NCI-H146 treated with DMSO at 0.1 percent for 48 hours (cell line): ENCODE results near the gene OLFML2B.

Experiments
- DNase-seq: peaks from one replicate; lab custom pipeline; 2025; ENCODE audit not compliant: unreplicated experiment; lab: John Stamatoyannopoulos, UW

OLFML2B gene

DNA sequence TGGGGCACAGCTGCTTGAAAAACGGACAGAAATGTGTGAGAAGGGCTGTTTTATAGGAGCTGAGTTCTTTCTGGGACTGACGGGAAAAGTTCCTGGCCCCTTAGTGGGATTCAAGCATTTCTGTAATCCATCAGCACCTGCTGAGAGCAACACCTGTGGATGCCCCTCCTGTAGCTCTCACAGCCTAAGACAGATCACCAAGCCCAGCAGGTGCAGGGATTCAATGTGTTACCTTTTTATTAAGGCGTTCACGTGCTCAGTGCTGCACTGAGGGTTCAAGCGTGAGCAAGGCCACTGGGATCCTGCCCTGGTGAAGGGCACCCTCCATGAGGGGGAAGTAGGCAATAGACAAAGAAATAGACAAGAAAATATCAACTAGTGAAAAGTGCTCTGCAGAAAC is 14.9 kb downstream of the OLFML2B start:
- DNase-seq, result peak; percentile 7

DNA sequence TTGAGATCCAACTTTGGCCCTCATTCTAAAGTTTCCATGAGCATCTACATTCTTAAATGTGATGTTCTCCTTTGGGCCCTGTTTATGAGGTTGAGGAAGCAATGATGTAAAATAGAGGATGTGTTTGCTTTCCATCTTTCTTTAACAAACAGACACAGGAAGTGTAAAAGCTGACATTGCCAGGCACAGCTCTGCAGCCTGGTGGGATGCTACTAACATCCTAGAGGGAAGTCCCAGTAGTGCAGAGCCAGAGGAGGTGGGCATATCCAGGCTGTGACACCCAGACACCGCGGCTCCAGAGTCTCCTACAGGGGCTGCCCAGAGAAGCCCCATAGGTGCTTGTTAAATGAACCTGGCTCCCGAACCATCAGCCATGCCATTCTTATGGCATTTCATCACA is 16.2 kb downstream of the OLFML2B start:
- no peak for DNase-seq

DNA sequence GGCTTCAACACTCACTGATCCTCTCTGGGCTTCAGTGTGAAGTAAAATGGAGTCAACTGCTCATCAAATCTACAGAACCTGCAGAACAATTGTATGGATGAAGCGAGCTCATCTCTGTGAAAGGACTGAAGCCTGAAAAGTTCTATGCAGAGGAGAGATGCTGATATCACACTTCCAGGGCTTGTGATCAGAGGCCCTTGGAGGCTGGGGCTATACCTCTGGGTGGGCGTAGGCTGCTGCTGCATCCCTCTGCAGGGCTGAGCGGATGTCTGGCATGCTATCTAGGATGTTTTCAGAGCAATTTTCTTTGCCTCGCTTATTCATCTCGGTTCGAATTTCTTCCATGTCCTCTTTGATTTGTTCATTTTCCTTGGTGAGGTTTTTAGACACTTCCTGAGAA is 17.6 kb downstream of the OLFML2B start:
- no peak for DNase-seq

DNA sequence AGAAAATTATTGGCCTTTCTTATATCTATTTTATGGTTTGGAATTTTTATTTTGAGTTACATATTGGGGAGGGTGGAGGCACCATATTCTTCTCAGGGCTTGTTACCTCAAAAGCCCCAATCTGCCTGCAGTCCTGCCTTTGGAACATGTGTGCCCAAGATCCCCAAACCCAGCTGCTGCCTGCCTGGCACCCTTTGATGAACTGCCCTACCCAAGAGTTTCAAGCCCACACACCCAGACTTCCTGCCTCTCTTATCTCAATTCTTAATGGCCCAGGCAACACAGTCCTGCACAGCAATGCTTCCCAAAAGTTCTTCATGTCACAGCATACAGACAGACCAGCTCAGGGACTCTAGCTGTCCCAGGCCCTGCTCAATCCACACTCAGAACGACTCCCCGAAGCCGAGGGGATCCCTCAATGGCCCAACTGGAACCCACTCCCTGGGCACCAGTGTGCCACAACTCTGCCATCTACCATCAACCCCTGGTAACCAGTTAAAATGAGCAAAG is 19.2 kb downstream of the OLFML2B start:
- no peak for DNase-seq

DNA sequence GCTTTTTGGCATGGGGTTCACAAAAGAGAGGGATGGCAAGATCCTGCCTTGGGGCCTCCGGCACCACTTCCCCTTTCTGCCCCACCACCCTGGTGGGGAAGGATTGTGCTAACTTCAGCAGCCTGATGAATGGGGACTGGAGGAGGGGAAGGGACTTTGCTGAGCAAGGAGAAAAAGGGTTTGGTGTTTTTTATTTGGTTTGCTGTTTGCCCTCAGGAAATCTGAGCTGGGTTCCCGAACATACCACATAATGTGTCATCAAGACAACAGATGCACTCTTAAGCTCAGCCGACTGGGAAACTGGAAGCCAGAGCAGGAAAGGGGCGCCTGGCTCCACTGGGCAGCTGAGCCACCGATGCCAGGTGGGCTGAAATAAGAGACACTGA is 19.8 kb downstream of the OLFML2B start:
- DNase-seq, result no peak

DNA sequence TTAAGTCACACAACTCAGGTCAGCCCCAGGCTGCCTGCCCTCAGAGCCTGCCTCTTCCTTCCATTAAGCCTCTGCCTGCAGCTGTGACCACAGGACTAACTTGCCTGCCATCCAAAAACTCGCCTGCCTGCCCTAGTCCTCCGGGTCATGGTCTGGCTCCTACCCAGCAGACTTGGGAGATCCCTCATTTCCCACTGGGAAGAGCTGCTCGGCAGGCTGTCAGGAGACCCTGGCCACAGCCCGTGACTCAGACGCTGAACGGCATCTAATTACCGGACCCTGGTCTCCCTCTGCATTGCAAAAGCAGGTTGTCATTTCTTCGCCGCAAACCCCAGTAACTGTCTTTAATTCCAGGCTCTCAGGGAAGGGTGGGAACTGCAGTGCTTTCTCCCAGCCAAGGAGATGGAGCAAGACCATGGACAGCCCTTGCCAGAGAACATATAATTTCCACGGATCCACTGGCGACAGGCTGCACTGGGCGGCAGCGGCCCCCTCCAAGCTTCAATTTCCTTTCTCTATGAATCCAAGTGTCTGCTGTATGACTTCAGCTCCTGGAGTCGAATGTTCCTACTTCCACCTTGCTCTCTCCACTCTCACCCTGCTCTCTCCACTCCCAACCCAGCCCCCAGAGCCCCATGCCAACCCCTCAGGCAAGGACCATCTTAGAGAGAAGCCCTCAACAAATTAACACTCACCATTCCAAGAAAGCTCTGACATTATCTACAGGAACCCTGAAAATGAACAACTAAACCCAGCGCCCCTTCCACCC is 20.4 kb downstream of the OLFML2B start:
- DNase-seq, result no peak

DNA sequence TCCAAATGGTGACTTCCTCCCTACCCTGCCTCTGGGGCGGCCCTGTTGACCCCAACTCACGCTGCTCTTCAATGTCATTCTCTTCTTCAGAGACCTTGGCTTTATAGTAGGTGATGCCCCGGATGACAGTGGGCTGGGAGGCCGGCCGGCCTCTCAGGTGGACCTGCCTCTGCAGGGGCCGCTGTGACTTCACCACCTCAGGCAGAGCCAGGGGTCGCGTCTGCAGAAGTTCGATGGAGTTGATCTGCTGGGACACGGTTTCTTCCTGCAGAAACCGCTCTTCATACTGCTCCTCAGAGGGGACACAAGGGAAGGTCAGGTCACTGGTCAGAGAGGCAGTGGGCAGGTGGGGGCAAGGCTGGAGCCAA is 23.6 kb downstream of the OLFML2B start:
- DNase-seq, result no peak

DNA sequence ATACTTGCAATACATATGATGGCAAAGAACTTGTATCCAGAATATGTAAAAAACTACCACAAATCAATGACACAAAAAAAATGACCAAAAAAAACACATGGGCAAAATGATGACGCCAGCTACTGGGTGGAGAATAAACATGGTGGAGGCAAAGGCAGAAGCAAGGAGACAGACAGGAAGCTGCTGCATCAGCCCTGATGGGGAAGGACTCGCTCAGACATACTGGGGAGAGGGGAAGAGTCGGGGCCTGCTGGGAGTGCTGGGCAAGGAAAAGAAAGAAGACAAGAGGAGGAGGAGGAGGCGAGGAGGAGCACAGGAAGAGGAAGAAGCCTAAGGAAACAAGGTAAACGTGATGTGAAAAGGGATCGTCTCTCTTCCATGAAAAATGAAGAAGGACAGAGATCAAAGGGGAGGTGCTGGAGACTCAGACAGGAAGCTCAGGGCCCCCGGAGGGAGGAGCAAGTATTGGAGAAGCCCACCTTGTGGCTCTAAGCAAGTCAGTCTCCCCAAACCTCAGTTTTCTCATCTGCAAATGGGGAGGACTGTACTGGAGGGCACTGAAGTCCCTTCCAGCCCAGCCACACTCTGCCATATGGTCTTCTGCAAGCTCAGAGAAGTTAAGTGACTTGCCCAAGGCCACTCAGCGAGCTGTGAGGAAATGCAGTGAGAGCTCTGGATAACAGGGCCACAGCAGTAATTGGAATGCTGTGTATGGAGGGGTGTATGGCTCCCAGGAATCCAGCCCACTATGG is 24.2 kb downstream of the OLFML2B start:
- DNase-seq, result no peak

DNA sequence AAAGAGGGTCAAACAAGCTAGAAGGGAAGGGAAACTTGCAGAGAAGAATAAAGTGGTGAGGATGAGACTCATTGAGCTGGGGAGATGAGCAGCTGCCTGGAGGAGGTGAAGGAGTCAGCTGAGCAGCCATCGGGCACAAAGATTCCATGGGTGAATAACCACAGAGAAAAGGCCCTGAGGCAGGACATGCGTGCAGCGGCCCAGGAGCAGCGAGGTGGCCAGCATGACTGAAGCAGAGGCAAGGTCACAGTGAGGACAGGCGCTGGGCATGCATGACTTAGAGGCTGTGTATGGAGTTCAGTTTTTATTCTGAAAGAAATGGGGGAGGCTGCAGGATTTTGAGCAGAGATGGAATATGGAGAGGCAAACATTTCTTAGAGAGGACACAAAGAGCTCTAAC is 24.9 kb downstream of the OLFML2B start:
- DNase-seq, result peak; percentile 2

DNA sequence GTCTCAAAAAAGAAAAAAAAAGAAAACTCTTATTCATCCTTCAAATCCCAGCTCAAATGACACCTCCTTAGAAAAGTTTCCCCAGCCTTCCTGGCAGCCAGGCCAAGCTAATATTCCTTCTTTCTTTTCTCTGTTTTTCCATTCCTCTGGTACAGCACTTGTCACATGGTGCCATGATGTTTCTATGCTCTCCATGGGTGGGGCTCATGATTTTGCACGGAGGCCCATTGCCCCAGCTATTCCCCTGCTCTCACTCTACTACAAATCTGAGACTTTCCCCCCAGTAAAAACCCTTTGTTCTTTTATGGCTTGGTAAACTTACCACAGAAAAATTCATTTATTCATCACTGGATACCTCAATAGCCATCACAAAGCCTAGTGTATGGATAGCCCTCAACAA is 26.5 kb downstream of the OLFML2B start:
- no peak for DNase-seq

DNA sequence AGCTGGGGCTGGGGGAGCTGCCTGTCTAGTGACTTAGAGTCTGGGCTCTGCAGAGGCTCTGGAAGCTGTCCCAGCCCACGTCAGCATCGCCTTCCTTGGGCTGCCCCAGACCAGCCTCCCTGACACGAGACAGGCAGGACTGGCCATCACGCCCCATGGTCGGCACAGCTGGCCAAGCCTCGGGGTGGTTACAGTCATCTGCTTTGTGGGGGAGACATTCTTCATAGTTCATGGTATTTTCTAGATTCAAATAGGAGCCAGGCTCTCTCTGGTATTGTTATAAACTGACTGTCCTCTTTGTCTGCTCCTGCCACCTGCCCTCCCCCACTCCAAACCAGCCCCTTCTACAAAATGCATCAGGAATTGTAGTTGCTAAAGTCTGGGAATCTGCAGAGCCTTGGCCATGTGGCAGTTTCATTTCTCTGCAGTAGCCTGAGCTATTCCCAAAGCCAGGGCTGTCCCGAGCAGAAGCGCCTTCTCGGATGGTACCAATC is 29.4 kb downstream of the OLFML2B start:
- no peak for DNase-seq

DNA sequence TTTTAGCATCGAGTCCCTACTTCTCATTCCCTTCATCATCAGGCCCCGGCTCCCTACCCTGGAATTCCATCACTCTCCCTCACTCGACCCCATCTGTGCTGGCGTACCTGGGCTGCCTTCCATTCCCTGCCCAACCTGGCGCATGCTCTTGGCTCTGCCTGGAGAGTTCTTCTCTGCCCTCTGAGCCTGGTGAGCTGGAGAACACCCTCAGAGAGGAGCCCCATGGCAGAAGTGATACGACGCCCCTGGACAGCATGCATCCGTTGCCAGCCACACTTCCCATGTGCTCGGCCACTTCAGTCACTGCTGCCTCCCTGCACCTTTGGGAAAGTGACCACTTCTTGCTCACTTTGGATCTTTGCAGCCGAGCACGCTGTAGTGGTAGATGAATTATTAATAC is 30.1 kb downstream of the OLFML2B start:
- no peak for DNase-seq

DNA sequence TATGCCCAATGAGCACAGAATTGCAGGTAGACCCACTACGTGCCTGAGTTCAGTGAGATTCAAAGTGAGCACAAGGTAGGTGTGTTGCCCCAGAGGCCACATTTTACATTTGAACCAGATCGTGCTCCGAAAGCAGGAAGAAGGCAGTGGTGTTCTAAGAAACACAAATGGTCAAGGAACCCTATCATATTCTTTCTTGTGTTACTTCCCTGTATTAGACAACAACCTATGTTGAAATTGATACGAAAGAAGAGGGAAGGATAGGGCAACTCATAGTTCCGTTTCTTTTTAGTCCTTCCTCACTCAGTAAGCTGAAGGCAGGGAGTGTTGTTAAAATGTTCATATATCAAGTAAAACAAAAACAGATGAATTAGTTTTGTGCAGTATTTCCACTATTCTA is 33.9 kb downstream of the OLFML2B start:
- DNase-seq, result no peak

DNA sequence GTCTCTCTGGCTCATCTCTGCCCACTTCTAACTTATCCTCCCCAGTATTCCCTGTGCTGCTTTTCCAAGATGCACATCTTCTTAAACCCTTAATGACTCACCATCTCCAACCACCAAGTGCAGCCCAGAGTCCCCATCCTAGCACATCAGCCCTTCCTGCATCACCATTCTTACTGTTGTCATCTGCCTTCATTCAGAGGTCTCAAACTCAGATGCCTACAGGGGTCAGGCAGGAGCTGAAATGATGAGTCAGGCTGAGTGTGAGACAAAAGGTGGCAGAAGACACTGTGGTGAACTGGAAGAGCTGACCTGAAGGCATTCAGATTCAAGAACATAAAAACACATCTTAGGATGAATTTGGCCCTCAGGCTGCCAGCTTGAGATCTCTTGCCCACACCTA is 34.6 kb downstream of the OLFML2B start:
- DNase-seq, result no peak

DNA sequence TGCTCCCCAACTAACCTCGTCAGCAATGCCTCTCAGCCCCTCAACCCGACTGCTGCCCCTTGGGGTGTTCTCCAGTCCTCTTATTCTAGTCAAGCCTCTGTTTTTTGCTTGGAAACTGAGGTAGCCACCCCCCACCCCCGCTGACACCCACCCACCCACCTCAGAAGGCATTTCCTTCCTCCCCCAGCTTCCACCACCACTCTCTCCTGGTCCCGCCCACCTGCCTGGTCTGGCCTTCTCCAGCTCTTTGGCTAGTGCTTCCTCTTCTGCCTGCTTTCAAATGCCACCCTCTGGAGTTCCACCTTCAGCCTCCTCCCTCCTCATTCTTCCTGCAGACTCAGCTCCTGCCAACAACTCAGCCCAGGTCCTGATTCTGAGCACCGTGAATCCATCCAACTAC is 35.3 kb downstream of the OLFML2B start:
- no peak for DNase-seq

DNA sequence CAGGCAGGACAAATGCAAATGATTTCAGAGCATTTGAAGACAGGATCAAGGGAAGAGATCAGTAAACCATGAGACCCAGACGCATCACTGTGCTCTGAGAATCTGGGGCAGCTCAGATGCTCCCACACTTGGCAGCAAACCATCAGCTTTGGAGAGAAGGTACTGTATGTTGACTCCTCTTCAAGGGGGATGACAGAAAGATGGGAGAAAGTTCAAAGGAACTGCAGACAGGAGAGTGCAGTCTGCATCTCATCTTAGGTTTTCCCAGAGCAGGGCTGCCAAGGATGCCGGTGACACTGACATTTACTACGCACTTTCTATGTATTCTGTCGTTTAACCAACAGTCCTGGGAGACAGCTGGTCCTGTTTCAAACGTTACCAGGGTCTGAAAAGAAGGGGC is 35.8 kb downstream of the OLFML2B start:
- no peak for DNase-seq

DNA sequence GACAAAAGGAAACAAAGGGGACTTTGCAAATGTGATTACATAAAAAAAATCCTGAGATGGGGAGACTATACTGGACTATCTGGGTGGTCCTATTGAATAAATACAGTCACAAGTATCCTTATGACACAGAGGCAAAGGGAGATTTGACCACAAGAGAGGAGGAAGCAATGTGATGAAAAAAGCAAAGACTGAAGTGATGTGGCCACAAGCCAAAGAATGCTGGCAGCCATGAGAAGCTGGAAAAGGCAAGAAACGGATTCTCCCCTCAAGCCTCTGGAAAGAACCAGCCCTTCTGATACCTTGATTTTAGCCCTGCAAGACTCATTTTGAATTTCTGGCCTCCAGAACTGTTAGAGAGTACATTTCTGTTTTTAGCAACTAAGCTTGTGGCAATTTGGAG is 36.4 kb downstream of the OLFML2B start:
- no peak for DNase-seq

DNA sequence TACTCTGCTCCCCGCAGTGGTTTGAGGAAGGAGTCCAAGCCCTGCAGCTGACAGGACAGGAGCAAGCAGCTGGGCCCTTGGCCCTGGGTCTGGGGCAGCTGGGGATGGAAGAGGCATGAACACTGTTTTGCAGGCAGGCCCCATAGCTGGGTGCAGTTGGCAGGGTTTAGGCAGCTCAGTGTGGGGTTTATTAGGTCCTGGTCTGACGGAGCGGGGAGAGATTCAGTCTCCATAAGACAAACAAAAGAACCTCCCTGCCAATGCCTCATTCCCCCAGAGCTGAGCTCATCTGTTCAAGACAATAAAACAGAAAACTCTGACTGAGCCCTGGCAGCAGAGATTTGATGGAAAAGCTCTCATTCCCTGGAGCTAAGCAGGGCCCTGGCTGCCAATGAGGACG is 37.3 kb downstream of the OLFML2B start:
- DNase-seq, result no peak

DNA sequence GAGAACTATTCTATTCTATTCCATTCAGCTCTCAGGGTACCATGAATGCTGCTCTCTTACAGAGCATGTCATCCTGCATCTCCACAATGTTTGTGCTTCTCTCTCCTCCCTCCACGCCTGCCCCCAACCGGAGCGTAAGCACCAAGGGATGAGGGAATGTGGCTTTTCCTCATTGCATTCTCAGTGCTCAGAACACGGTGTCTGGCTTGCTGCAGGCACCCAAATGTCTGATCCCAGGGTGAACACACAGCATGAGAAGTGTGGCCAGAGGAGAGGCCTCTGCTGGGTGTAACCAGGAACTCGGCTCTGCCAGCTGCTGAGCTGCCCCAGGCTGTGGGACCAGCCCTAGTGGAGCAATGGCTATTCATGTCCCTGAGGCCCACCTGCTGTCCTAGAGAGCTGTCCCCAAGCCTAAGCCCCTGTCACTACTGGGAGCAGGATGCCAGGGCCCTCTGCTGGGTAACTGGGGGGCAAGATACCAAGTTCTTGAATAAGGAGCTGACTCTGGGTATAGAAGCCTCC is 38.3 kb downstream of the OLFML2B start:
- no peak for DNase-seq

DNA sequence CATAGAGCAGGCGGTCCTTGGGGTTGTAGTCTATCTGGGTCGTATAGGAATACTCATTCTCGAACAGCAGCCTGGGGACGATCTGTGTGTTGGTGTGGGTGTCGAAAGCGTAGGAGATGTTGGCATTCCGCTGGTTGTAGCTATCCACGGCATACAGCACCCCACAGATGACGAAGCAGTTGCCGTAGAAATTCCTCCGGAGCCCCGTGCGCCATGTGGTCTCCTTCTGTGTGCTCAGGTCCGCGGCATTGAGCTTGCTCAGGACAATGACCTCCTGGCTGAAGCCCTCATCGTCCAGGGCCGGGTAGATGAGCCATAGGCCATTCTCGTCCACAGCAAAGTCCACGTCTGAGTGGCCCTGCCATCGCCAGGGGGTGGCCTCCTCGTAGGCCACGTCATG is 39.9 kb downstream of the OLFML2B start:
- DNase-seq, result no peak

DNA sequence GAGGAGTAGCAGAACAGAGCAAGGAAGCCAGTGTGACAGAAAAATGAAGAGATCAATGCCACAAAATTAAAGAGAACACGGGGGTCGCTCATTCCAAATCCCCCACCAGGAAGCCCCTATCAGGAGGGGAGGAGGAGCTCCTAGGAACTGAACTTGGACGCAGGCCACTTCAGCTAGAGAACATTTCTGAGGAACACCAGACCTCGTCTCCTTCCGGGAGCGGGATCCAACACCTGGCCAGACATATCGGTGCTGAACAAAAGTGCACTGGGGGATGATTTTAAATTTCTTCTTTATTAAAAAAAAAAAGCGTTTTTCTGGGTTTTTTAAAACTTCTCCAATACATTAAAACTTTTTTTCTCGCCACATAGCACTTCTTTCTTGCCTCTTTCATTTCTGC is 40.8 kb downstream of the OLFML2B start:
- DNase-seq, result no peak

DNA sequence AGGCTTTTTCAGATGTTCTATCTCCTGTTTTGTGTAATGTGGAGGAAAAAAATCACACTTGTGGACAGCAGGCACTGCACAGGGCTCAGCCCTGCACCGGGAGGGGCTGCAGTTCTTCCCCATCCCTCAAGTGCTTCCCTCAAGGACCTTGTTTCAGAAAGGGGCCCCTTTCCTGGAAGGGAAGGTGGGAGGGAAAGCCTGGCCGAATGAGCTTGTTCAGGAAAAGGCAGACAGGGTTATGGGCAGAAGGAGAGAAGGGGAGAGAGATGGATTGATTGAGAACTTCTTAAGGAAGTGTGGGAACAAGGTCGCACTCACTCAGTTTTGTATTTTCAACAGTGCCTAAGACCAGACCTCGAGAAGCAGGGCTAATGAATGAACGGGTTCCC is 41.2 kb downstream of the OLFML2B start:
- no peak for DNase-seq
